NCI-H748 treated with DMSO at 0.1 percent for 48 hours (cell line): ENCODE data around the gene GALNT2.

Source experiments
- DNase-seq: peaks from one replicate; lab custom pipeline; 2025; lab: John Stamatoyannopoulos, UW

GALNT2 gene

GRCh38 chr1:230187290-230187689 is 120.3 kb downstream of the GALNT2 start:
- no peak for DNase-seq

- peak; percentile 63 for DNase-seq
These were observed 121.8 kb downstream of the GALNT2 start for GRCh38 chr1:230188826-230189225.

GRCh38 chr1:230189341-230189740 is 122.3 kb downstream of the GALNT2 start:
- DNase-seq: peak; percentile 86

GRCh38 chr1:230189824-230190223 is 122.8 kb downstream of the GALNT2 start:
- no peak for DNase-seq

GRCh38 chr1:230191079-230191804 is 124.2 kb downstream of the GALNT2 start:
- DNase-seq: no peak

GRCh38 chr1:230191855-230192254 is 124.8 kb downstream of the GALNT2 start:
- no peak for DNase-seq

- no peak for DNase-seq
These were observed 127.5 kb downstream of the GALNT2 start for GRCh38 chr1:230194525-230194924.

GRCh38 chr1:230195199-230195598 is 128.2 kb downstream of the GALNT2 start:
- DNase-seq: no peak

GRCh38 chr1:230196077-230196476 is 129.0 kb downstream of the GALNT2 start:
- DNase-seq: no peak

- DNase-seq: no peak
These were observed 130.9 kb downstream of the GALNT2 start for GRCh38 chr1:230197644-230198567.

- DNase-seq: no peak
These were observed 132.0 kb downstream of the GALNT2 start for GRCh38 chr1:230199034-230199433.

GRCh38 chr1:230199554-230199953 is 132.5 kb downstream of the GALNT2 start:
- DNase-seq: no peak

GRCh38 chr1:230200276-230200675 is 133.2 kb downstream of the GALNT2 start:
- no peak for DNase-seq

- DNase-seq: no peak
These were observed 134.4 kb downstream of the GALNT2 start for GRCh38 chr1:230201445-230201844.

- DNase-seq: no peak
These were observed 137.8 kb downstream of the GALNT2 start for GRCh38 chr1:230204842-230205241.

GRCh38 chr1:230205719-230206198 is 138.7 kb downstream of the GALNT2 start:
- DNase-seq: no peak

GRCh38 chr1:230206207-230206606 is 139.2 kb downstream of the GALNT2 start:
- no peak for DNase-seq

- DNase-seq: no peak
These were observed 139.9 kb downstream of the GALNT2 start for GRCh38 chr1:230206976-230207375.

GRCh38 chr1:230207598-230207997 is 140.6 kb downstream of the GALNT2 start:
- no peak for DNase-seq

GRCh38 chr1:230208619-230209261 is 141.7 kb downstream of the GALNT2 start:
- DNase-seq: no peak

- DNase-seq: no peak
These were observed 143.4 kb downstream of the GALNT2 start for GRCh38 chr1:230210326-230210980.

GRCh38 chr1:230210981-230211336 is 143.9 kb downstream of the GALNT2 start:
- DNase-seq: no peak
